ENCODE results near the gene PCOLCE2.

The PCOLCE2 gene

DNA sequence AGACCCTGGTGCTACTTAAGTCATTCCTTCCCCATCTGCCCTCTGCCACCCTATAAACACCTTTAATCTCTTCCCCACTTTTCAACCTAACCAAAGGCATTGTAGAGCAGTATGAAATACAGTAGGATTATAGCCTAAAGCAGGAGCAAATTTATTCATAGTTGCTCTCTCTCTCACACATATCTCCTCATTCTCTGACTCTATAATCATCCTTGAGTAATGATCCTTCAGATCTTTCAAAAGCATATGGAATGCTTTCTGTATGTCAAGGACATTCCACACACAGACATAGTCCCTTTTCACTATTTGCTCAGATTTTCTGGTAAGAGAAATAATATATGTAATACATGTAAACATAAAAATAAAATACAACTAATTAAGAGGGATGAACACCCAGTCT is 111.0 kb downstream of the PCOLCE2 start:
- peak in 1 of 2 donors; percentile 19 for DNase-seq (ENCODE audit: low read depth in 2 of 2)
- TF ChIP-seq, protein P1, sequence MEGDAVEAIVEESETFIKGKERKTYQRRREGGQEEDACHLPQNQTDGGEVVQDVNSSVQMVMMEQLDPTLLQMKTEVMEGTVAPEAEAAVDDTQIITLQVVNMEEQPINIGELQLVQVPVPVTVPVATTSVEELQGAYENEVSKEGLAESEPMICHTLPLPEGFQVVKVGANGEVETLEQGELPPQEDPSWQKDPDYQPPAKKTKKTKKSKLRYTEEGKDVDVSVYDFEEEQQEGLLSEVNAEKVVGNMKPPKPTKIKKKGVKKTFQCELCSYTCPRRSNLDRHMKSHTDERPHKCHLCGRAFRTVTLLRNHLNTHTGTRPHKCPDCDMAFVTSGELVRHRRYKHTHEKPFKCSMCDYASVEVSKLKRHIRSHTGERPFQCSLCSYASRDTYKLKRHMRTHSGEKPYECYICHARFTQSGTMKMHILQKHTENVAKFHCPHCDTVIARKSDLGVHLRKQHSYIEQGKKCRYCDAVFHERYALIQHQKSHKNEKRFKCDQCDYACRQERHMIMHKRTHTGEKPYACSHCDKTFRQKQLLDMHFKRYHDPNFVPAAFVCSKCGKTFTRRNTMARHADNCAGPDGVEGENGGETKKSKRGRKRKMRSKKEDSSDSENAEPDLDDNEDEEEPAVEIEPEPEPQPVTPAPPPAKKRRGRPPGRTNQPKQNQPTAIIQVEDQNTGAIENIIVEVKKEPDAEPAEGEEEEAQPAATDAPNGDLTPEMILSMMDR (IDR thresholded peaks at IDR 0.05; ENCODE audit: low read depth, low read length): no peak
- no peak overlapping the region for H3K4me3 ChIP-seq (replicated peaks in 1 of 2; ENCODE audit: low read depth in 2 of 2, low read length in 2 of 2)

DNA sequence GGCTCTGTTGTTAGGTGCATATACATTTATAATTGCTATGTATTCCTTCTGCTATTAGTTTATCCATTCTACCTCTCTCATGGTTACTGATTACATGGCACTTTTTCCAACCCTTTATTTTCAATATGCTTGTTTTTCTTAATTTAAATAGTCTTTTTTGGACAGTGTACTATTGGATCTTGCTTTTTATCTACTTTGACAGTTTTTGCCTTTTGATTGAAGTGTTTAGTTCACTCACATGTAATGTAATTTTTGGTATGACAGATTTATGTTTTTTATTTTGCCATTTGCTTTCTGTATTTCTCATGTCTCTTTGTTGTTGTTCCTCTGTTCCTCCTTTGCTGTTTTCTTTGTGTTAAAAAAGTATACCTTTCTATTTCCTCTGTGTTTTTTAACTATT is 120.5 kb downstream of the PCOLCE2 start:
- H3K4me3 ChIP-seq (replicated peaks in 1 of 2; ENCODE audit: low read depth in 2 of 2, low read length in 2 of 2): no peak overlapping the region
- TF ChIP-seq, protein P1 (IDR thresholded peaks at IDR 0.05; ENCODE audit: low read depth, low read length): no peak
- DNase-seq (ENCODE audit: low read depth in 2 of 2): no peak

Measured in cardiac fibroblast (primary cell).